Smooth muscle cell (in vitro differentiated cells): Measurements from ENCODE around the gene ASCL2. TPM values are rescaled to one million over a fixed set of nuclear protein-coding genes. Genes with fewer than 3 reads are reported as not detected.

Experiments used
- DNase-seq: peaks from one replicate; lab custom pipeline; 2025; ENCODE audit not compliant: unreplicated experiment; lab: John Stamatoyannopoulos, UW
- H2AFZ ChIP-seq: fragments of 200-600 bp; sonication (generic); 2 replicates; pipeline ENCODE4 v1.6.0; 2016; ENCODE audit warnings: antibody characterized with exemption, low read depth, mild to moderate bottlenecking
- H3F3A ChIP-seq: fragments of 200-600 bp; sonication (generic); 2 replicates; pipeline ENCODE4 v1.6.0; 2017; ENCODE audit warnings: antibody characterized with exemption, low read depth
- H3K27ac ChIP-seq: fragments of 200-600 bp; sonication (generic); 2 replicates; pipeline ENCODE4 v1.5.1; 2016; ENCODE audit warnings: low read depth, mild to moderate bottlenecking
- H3K27me3 ChIP-seq: fragments of 200-600 bp; sonication (generic); 2 replicates; pipeline ENCODE4 v1.6.1; 2016; ENCODE audit warnings: low read depth, mild to moderate bottlenecking
- H3K36me3 ChIP-seq: fragments of 200-600 bp; sonication (generic); 2 replicates; pipeline ENCODE4 v1.5.1; 2016; ENCODE audit warnings: low read depth
- H3K4me1 ChIP-seq: fragments of 200-600 bp; sonication (generic); 2 replicates; pipeline ENCODE4 v1.5.1; 2016; ENCODE audit warnings: low read depth
- H3K4me2 ChIP-seq: fragments of 200-600 bp; sonication (generic); 2 replicates; pipeline ENCODE4 v1.6.0; 2016; ENCODE audit warnings: mild to moderate bottlenecking
- H3K4me3 ChIP-seq: fragments of 200-600 bp; sonication (generic); 2 replicates; pipeline ENCODE4 v1.5.1; 2016; ENCODE audit warnings: mild to moderate bottlenecking
- H3K79me2 ChIP-seq: fragments of 200-600 bp; sonication (generic); 2 replicates; pipeline ENCODE4 v1.6.0; 2016; ENCODE audit warnings: low read depth, mild to moderate bottlenecking
- H3K9ac ChIP-seq: fragments of 200-600 bp; sonication (generic); 2 replicates; pipeline ENCODE4 v1.6.0; 2016; ENCODE audit warnings: low read depth
- H3K9me3 ChIP-seq: fragments of 200-600 bp; sonication (generic); replicated peaks from 2 replicates; pipeline ENCODE4 v1.5.1; 2016; ENCODE audit warnings: low read depth
- H4K20me1 ChIP-seq: fragments of 200-600 bp; sonication (generic); 2 replicates; pipeline ENCODE4 v1.6.0; 2016; ENCODE audit warnings: low read depth
- CTCF ChIP-seq: fragments of 200-600 bp; sonication (generic); IDR thresholded peaks from 2 replicates; pipeline ENCODE4 v1.5.1; 2017; ENCODE audit warnings: borderline replicate concordance, mild to moderate bottlenecking, antibody characterized with exemption; ENCODE audit not compliant: insufficient read depth, poor library complexity, severe bottlenecking
- WGBS: methylation state at CpG from one replicate; pipeline ENCODE4 v1.1.7; 2016; ENCODE audit warnings: low lambda C conversion rate; 5-methylcytosine and 5-hydroxymethylcytosine counted together
- polyA plus RNA-seq: library from polyadenylated mRNA; unstranded; fragments of >200 nt; fragmentation: Nextera tagmentation; extraction: Ambion mirVana; gene quantifications from 2 replicates; pipeline ENCODE4 v1.2.1, GENCODE V29; 2016
- total RNA-seq: library from RNA; depleted of rRNA; stranded (reverse); fragments of >200 nt; gene quantifications from 2 replicates; pipeline ENCODE4 v1.2.3, GENCODE V29; 2014

The ASCL2 gene
- total and polyA plus RNA-seq, 2 experiments from 2014 or later = 0.33 TPM; not detected in 1

GRCh38 chr11:2306452-2306823 lies 36.0 kb upstream of the ASCL2 start:
- H2AFZ ChIP-seq = no peak overlapping the region
- H3K9ac ChIP-seq = no peak overlapping the region
- no peak for DNase-seq
- H3K27ac ChIP-seq = peak overlapping the region; percentile 49
- peak overlapping the region; percentile 69 for H3K4me2 ChIP-seq
- H3K27me3 ChIP-seq = no peaks in the 10 kb centered on the region
- H3F3A ChIP-seq = no peaks in the 10 kb centered on the region
- peaks cover 7% of the 10 kb centered on the region for H3K4me1 ChIP-seq
- H3K79me2 ChIP-seq = no peaks in the 10 kb centered on the region
- H4K20me1 ChIP-seq = no peaks in the 10 kb centered on the region
- H3K4me3 ChIP-seq = peak overlapping the region; percentile 24
- H3K36me3 ChIP-seq = no peaks in the 10 kb centered on the region
- no peak for TF ChIP-seq CTCF
- H3K9me3 ChIP-seq = no peaks in the 10 kb centered on the region
- 62% methylated on average over 4 of the region's 4 CpGs for WGBS

- DNase-seq = no peak
- Histone ChIP-seq H3K27ac (peak overlapping the region; percentile 49), H3K79me2 (no peaks in the 10 kb centered on the region), H3K27me3 (no peaks in the 10 kb centered on the region), H3F3A (no peaks in the 10 kb centered on the region), H3K4me3 (peak overlapping the region; percentile 24), H3K9me3 (no peaks in the 10 kb centered on the region), H2AFZ (no peak overlapping the region), H4K20me1 (no peaks in the 10 kb centered on the region), H3K4me1 (peaks cover 7% of the 10 kb centered on the region), H3K36me3 (no peaks in the 10 kb centered on the region), H3K4me2 (peak overlapping the region; percentile 69), H3K9ac (no peak overlapping the region)
- no peak for TF ChIP-seq CTCF
- WGBS = 54% methylated on average over 11 of the region's 12 CpGs
Observed at GRCh38 chr11:2305788-2306451, 35.5 kb upstream of the ASCL2 start.

GRCh38 chr11:2305140-2305778 lies 34.9 kb upstream of the ASCL2 start:
- H3K9ac ChIP-seq = no peak overlapping the region
- no peaks in the 10 kb centered on the region for H4K20me1 ChIP-seq

More at GRCh38 chr11:2305140-2305778, 34.9 kb upstream of the ASCL2 start:
- no peak overlapping the region for H2AFZ ChIP-seq
- no peak overlapping the region for H3K4me2 ChIP-seq
- H3F3A ChIP-seq = no peaks in the 10 kb centered on the region
- no peak overlapping the region for H3K27ac ChIP-seq
- TF ChIP-seq CTCF = peak; percentile 75
- no peaks in the 10 kb centered on the region for H3K79me2 ChIP-seq
- H3K4me3 ChIP-seq = no peak overlapping the region
- 41% methylated on average over 10 of the region's 10 CpGs for WGBS
- no peaks in the 10 kb centered on the region for H3K36me3 ChIP-seq
- peak; percentile 56 for DNase-seq
- H3K27me3 ChIP-seq = no peaks in the 10 kb centered on the region
- no peaks in the 10 kb centered on the region for H3K9me3 ChIP-seq
- peaks cover 7% of the 10 kb centered on the region for H3K4me1 ChIP-seq
